Mesenchymal stem cell (in vitro differentiated cells and primary cell): ENCODE measurements around the gene FMN1.

Source experiments
- DNase-seq: peaks from one replicate; pipeline ENCODE4 v3.0.0-alpha.2; 2013
- H2AFZ ChIP-seq: one replicate; pipeline ENCODE4 v1.6.1; 2013; ENCODE audit warnings: low read depth, mild to moderate bottlenecking, control low read depth, inconsistent platforms, low read length, moderate library complexity
- H2AK5ac ChIP-seq: 2 replicates; pipeline ENCODE4 v1.6.1; 2013; ENCODE audit warnings: low read length, moderate library complexity, mild to moderate bottlenecking, inconsistent platforms; ENCODE audit not compliant: severe bottlenecking
- H2BK120ac ChIP-seq: one replicate; pipeline ENCODE4 v1.6.1; 2013; ENCODE audit warnings: low read depth, mild to moderate bottlenecking, inconsistent platforms, low read length, moderate library complexity
- H2BK12ac ChIP-seq, 2 experiments: one replicate each; pipeline ENCODE4 v1.6.1; 2013; ENCODE audit warnings: inconsistent platforms in 2 of 2, low read length in 2 of 2, mild to moderate bottlenecking in 2 of 2, moderate library complexity in 2 of 2, control low read depth in 1 of 2
- H2BK15ac ChIP-seq: one replicate; pipeline ENCODE4 v1.6.1; 2013; ENCODE audit warnings: mild to moderate bottlenecking, low read depth, inconsistent platforms; ENCODE audit not compliant: poor library complexity, severe bottlenecking
- H2BK5ac ChIP-seq: 2 replicates; pipeline ENCODE4 v1.6.1; 2013; ENCODE audit warnings: low read depth, mild to moderate bottlenecking, low read length, control low read depth, inconsistent platforms; ENCODE audit not compliant: poor library complexity, severe bottlenecking
- H3K14ac ChIP-seq, 2 experiments: one replicate each; pipeline ENCODE4 v1.6.1; 2013; ENCODE audit warnings: inconsistent platforms in 2 of 2, low read length in 2 of 2, control low read depth in 1 of 2, mild to moderate bottlenecking in 1 of 2, moderate library complexity in 1 of 2
- H3K18ac ChIP-seq, 2 experiments: one replicate each; pipeline ENCODE4 v1.6.1; 2013; ENCODE audit warnings: inconsistent platforms in 2 of 2, low read length in 2 of 2, control low read depth in 1 of 2, low read depth in 1 of 2, mild to moderate bottlenecking in 1 of 2
- H3K23ac ChIP-seq, 2 experiments: one replicate each; pipeline ENCODE4 v1.6.1; 2013; ENCODE audit warnings: inconsistent platforms in 2 of 2, low read length in 2 of 2, mild to moderate bottlenecking in 2 of 2, moderate library complexity in 2 of 2, control low read depth in 1 of 2
- H3K27ac ChIP-seq: 2 replicates; pipeline ENCODE4 v1.5.1; 2013; ENCODE audit warnings: mild to moderate bottlenecking, moderate library complexity, low read length, control low read depth, inconsistent platforms; ENCODE audit not compliant: poor library complexity, severe bottlenecking
- H3K27me3 ChIP-seq, 2 experiments: 2 replicates each; pipeline versions ENCODE4 v1.6.1 to v1.7.0; 2013; ENCODE audit warnings: low read length in 2 of 2, mild to moderate bottlenecking in 2 of 2, moderate library complexity in 2 of 2, control low read depth in 1 of 2, inconsistent platforms in 1 of 2; ENCODE audit not compliant: control insufficient read depth in 1 of 2, insufficient read depth in 1 of 2
- H3K36me3 ChIP-seq, 2 experiments: 2 replicates each; pipeline versions ENCODE4 v1.6.1 to v1.7.0; 2013; ENCODE audit warnings: low read length in 2 of 2, control low read depth in 1 of 2, inconsistent platforms in 1 of 2, low read depth in 1 of 2, mild to moderate bottlenecking in 1 of 2; ENCODE audit not compliant: insufficient read depth in 2 of 2, control insufficient read depth in 1 of 2
- H3K4ac ChIP-seq, 2 experiments: one replicate each; pipeline ENCODE4 v1.6.1; 2013; ENCODE audit warnings: inconsistent platforms in 2 of 2, low read length in 2 of 2, mild to moderate bottlenecking in 2 of 2, moderate library complexity in 2 of 2, control low read depth in 1 of 2, low read depth in 1 of 2
- H3K4me1 ChIP-seq: 2 replicates; pipeline ENCODE4 v1.6.1; 2013; ENCODE audit warnings: low read depth, low read length, control low read depth; ENCODE audit not compliant: control insufficient read depth, insufficient read depth
- H3K4me2 ChIP-seq: 2 replicates; pipeline ENCODE4 v1.6.1; 2013; ENCODE audit warnings: low read length, mild to moderate bottlenecking, inconsistent platforms; ENCODE audit not compliant: poor library complexity, severe bottlenecking
- H3K4me3 ChIP-seq, 2 experiments: 2 replicates each; pipeline versions ENCODE4 v1.5.1 to v1.7.0; 2013; ENCODE audit warnings: low read length in 2 of 2, mild to moderate bottlenecking in 2 of 2, control low read depth in 1 of 2, low read depth in 1 of 2; ENCODE audit not compliant: insufficient read depth in 1 of 2
- H3K79me1 ChIP-seq: replicated peaks from 2 replicates; pipeline ENCODE4 v1.6.1; 2013; ENCODE audit warnings: mild to moderate bottlenecking, control low read depth, low read length, inconsistent platforms; ENCODE audit not compliant: poor library complexity, severe bottlenecking
- H3K9ac ChIP-seq: 2 replicates; pipeline ENCODE4 v1.7.0; 2013; ENCODE audit warnings: mild to moderate bottlenecking, low read length, moderate library complexity
- H3K9me3 ChIP-seq: 2 replicates; pipeline ENCODE4 v1.7.0; 2013; ENCODE audit warnings: mild to moderate bottlenecking, low read length; ENCODE audit not compliant: control insufficient read depth
- H4K8ac ChIP-seq: one replicate; pipeline ENCODE4 v1.6.1; 2013; ENCODE audit warnings: inconsistent platforms, mild to moderate bottlenecking, low read length, moderate library complexity
- H4K91ac ChIP-seq: one replicate; pipeline ENCODE4 v1.6.1; 2013; ENCODE audit warnings: mild to moderate bottlenecking, low read length, inconsistent platforms
- WGBS: methylation state at CpG from one replicate; pipeline ENCODE4 v1.1.7; 2013; ENCODE audit warnings: mixed read lengths; 5-methylcytosine and 5-hydroxymethylcytosine counted together

The FMN1 gene

GRCh38 chr15:33040496-33040895 lies 154.0 kb downstream of the FMN1 start:
- H3K79me1 ChIP-seq = no peaks in the 10 kb centered on the region
- no peak overlapping the region for H3K23ac ChIP-seq
- H3K4me1 ChIP-seq = peaks cover 3% of the 10 kb centered on the region
- H4K8ac ChIP-seq = no peak overlapping the region
- no peak overlapping the region for H3K9ac ChIP-seq
- H3K14ac ChIP-seq = no peak overlapping the region
- no peak overlapping the region for H3K4me2 ChIP-seq
- no peak overlapping the region for H2BK120ac ChIP-seq
- no peak overlapping the region for H2AK5ac ChIP-seq
- no peak overlapping the region for H2BK12ac ChIP-seq
- H3K27ac ChIP-seq = no peak overlapping the region
- no peak overlapping the region for H2BK5ac ChIP-seq
- no peak for DNase-seq
- H3K36me3 ChIP-seq = no peaks in the 10 kb centered on the region
- H3K4ac ChIP-seq = no peak overlapping the region
- no peaks in the 10 kb centered on the region for H3K27me3 ChIP-seq
- H3K4me3 ChIP-seq = no peak overlapping the region
- no peak overlapping the region for H2BK15ac ChIP-seq
- H2AFZ ChIP-seq = no peak overlapping the region
- no CpG with 5 or more reads among the region's 1 CpG for WGBS
- H3K18ac ChIP-seq = no peak overlapping the region
- H3K9me3 ChIP-seq = peaks cover 3% of the 10 kb centered on the region
- no peak overlapping the region for H4K91ac ChIP-seq

- H4K8ac ChIP-seq = no peak overlapping the region
- H4K91ac ChIP-seq = no peak overlapping the region
These were observed 159.9 kb downstream of the FMN1 start for GRCh38 chr15:33034588-33034987.

DNA sequence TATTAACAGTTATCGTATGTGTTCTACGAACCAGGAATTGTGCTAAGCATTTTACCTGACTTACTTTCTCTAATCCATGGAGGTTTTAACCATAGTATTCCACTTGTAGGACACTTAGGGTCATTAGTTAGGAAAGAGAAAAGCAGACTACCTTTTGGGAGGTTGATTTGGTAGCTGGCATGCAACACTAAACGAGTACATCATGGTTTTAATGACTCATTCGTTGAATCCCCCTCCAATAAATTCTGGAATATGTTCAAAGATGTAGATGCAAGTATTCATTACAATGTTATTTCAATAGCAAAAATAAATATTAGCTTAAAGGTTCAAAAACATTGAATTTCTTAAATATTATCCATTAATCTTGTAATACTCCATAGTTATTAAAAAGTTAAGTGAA lies 162.5 kb downstream of the FMN1 start:
- Histone ChIP-seq H3K27ac (no peak overlapping the region), H3K14ac (no peak overlapping the region), H3K36me3 (no peaks in the 10 kb centered on the region), H3K4me3 (no peak overlapping the region), H2AFZ (no peak overlapping the region), H3K4me1 (peaks cover 2% of the 10 kb centered on the region), H2BK12ac (no peak overlapping the region), H3K9ac (peak overlapping the region; percentile 75), H3K27me3 (no peaks in the 10 kb centered on the region), H2AK5ac (no peak overlapping the region), H4K8ac (no peak overlapping the region), H4K91ac (no peak overlapping the region), H3K23ac (no peak overlapping the region), H3K4me2 (no peak overlapping the region), H3K18ac (no peak overlapping the region), H2BK15ac (no peak overlapping the region), H2BK5ac (no peak overlapping the region), H3K4ac (no peak overlapping the region), H3K79me1 (peaks cover 1% of the 10 kb centered on the region), H3K9me3 (no peaks in the 10 kb centered on the region), H2BK120ac (no peak overlapping the region)
- 100% methylated on average over 2 of the region's 4 CpGs for WGBS
- no peak for DNase-seq

More at GRCh38 chr15:33034588-33034987, 159.9 kb downstream of the FMN1 start:
- Histone ChIP-seq H2BK120ac (no peak overlapping the region), H2BK12ac (no peak overlapping the region), H3K23ac (no peak overlapping the region), H3K4me2 (no peak overlapping the region), H3K36me3 (no peaks in the 10 kb centered on the region), H3K79me1 (peaks cover 1% of the 10 kb centered on the region), H3K14ac (no peak overlapping the region), H3K27me3 (no peaks in the 10 kb centered on the region), H2BK15ac (no peak overlapping the region), H3K4ac (no peak overlapping the region), H3K4me3 (no peak overlapping the region), H3K4me1 (peaks cover 2% of the 10 kb centered on the region), H3K18ac (no peak overlapping the region), H3K27ac (no peak overlapping the region), H2AK5ac (no peak overlapping the region), H3K9ac (no peak overlapping the region), H3K9me3 (no peaks in the 10 kb centered on the region), H2AFZ (no peak overlapping the region), H2BK5ac (no peak overlapping the region)
- DNase-seq = no peak

- 77% methylated on average over 4 of the region's 5 CpGs for WGBS
- Histone ChIP-seq H2BK15ac (no peak overlapping the region), H3K23ac (no peak overlapping the region), H2BK5ac (no peak overlapping the region), H3K18ac (no peak overlapping the region), H3K9me3 (no peaks in the 10 kb centered on the region), H3K4me3 (no peak overlapping the region), H3K27ac (no peak overlapping the region), H3K36me3 (no peaks in the 10 kb centered on the region), H4K8ac (no peak overlapping the region), H3K4me1 (peaks cover 2% of the 10 kb centered on the region), H2BK120ac (no peak overlapping the region), H2BK12ac (no peak overlapping the region), H3K27me3 (no peaks in the 10 kb centered on the region), H2AK5ac (no peak overlapping the region), H3K79me1 (peaks cover 1% of the 10 kb centered on the region), H3K4ac (no peak overlapping the region), H3K9ac (peak overlapping the region; percentile 75), H4K91ac (no peak overlapping the region), H2AFZ (no peak overlapping the region), H3K14ac (no peak overlapping the region), H3K4me2 (no peak overlapping the region)
- DNase-seq = no peak
These were observed 163.1 kb downstream of the FMN1 start for GRCh38 chr15:33031324-33031821.
